Measurements from ENCODE around the gene ETV7. TPM values are rescaled to one million over a fixed set of nuclear protein-coding genes. Genes with fewer than 3 reads are reported as not detected.

ETV7 gene
- total RNA-seq, 3 donors from 2014 or later: 2.6 to 5.7 (median 2.8) TPM

DNA sequence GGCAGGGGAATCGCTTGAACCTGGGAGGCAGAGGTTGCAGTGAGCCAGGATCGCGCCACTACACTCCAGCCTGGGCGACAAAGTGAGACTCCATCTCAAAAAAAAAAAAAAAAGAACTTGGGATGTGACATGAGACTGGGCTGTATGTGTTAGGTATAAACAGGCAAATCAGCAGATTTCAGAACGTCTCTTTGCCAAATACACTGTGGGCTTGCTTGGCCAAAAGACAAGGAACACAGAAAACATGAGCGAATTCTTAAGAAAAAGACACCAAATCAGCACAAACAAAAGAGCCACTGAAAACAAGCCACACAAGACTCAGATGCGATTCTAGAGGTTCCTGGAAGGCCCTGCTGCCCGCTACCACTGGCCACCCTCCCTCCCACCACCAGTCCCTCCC is 12.5 kb downstream of the ETV7 start:
- Histone ChIP-seq H3K36me3 (ENCODE audit: low read depth) (no peaks in the 10 kb centered on the region), H3K9me3 (no peaks in the 10 kb centered on the region), H3K4me1 (ENCODE audit: low read depth) (no peaks in the 10 kb centered on the region), H3K4me3 (no peak overlapping the region)
- ATAC-seq: no peak
- intact Hi-C loops (cut with DNase I, micrococcal nuclease): no loop called here
- no peak for DNase-seq
- TF ChIP-seq, protein P1, sequence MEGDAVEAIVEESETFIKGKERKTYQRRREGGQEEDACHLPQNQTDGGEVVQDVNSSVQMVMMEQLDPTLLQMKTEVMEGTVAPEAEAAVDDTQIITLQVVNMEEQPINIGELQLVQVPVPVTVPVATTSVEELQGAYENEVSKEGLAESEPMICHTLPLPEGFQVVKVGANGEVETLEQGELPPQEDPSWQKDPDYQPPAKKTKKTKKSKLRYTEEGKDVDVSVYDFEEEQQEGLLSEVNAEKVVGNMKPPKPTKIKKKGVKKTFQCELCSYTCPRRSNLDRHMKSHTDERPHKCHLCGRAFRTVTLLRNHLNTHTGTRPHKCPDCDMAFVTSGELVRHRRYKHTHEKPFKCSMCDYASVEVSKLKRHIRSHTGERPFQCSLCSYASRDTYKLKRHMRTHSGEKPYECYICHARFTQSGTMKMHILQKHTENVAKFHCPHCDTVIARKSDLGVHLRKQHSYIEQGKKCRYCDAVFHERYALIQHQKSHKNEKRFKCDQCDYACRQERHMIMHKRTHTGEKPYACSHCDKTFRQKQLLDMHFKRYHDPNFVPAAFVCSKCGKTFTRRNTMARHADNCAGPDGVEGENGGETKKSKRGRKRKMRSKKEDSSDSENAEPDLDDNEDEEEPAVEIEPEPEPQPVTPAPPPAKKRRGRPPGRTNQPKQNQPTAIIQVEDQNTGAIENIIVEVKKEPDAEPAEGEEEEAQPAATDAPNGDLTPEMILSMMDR (IDR thresholded peaks at IDR 0.05): no peak

DNA sequence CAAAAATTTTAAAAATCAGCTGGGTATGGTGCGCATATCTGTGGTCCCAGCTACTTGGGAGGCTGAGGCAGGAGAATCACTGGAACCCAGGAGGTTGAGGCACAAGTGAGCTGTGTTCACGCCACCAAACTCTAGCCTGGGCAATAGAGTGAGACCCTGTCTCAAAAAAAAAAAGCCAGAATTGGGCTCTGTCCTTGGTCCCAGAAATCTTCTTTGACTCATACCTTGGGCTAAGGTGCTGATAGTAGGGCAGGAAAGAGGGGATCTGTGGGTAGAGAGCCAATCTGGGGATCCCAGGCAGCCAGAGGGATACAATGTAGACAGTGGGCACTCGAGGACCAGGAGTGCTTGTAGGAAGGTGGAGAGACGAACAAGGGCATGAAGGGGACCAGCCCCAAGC is 13.3 kb downstream of the ETV7 start:
- H3K4me1 ChIP-seq (ENCODE audit: low read depth): no peaks in the 10 kb centered on the region
- no peaks in the 10 kb centered on the region for H3K9me3 ChIP-seq
- TF ChIP-seq, protein P1 (IDR thresholded peaks at IDR 0.05): no peak
- intact Hi-C loops (cut with DNase I, micrococcal nuclease): no loop called here
- ATAC-seq: no peak
- no peak for DNase-seq
- no peaks in the 10 kb centered on the region for H3K36me3 ChIP-seq (ENCODE audit: low read depth)
- no peak overlapping the region for H3K4me3 ChIP-seq

DNA sequence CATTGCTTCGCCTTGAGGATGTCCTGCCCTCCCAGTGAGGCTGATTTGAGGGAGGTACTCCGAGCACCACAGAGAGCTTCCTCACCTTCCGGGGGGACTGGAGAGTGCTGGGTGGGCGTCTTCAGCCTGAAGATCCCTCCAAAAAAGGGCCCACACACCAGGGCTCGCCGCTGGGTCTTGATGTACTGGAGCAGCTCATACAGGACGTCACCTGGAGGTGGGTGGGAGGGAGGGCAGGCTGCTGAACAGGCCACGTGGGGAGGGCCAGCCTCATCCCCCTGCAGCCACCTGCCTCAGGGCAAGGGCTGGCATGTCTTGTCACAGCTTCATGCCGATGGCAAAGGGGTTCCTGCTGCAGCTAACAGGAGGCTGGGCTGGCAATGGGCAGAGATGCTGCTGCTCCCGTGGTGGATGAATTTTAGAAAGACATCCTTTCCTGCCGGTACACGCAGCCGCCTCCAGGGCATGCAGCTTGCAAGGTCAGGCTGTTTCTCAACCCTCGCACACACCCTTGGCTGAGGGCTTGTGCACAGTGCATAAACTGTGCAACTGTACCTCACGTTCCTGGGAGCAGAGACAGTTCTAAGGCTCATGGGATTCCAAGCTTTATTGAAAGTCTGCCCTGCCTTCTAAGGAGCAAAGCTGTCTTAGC is 14.0 kb downstream of the ETV7 start:
- Histone ChIP-seq H3K36me3 (ENCODE audit: low read depth) (no peaks in the 10 kb centered on the region), H3K9me3 (no peaks in the 10 kb centered on the region), H3K4me1 (ENCODE audit: low read depth) (no peaks in the 10 kb centered on the region), H3K4me3 (no peak overlapping the region)
- TF ChIP-seq, protein P1 (IDR thresholded peaks at IDR 0.05): no peak
- DNase-seq (no peak), ATAC-seq (no peak)
- intact Hi-C loops (cut with DNase I, micrococcal nuclease): no loop called here

DNA sequence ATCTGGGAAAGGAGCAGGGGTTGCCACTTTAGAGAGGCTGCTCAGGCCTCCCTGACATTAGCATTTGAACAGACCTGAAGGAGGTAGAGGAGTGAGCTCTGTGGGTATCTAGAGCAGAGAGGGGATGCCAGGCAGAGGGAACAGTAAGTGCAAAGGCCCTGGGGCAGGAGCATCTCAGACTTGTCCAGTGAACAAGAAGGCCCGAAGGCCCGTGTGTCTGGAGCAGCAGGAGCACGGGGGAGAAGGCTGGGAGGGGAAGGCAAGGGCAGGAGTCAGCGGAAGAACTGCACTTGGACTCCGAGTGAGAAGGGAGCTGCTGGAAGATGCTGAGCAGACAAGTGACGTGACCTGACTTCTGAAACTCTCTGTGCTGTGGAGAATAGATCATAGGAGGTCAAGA is 15.4 kb downstream of the ETV7 start:
- Histone ChIP-seq H3K4me1 (ENCODE audit: low read depth) (no peaks in the 10 kb centered on the region), H3K36me3 (ENCODE audit: low read depth) (no peaks in the 10 kb centered on the region), H3K9me3 (no peaks in the 10 kb centered on the region), H3K4me3 (no peak overlapping the region)
- TF ChIP-seq, protein P1 (IDR thresholded peaks at IDR 0.05): no peak
- intact Hi-C loops (cut with DNase I, micrococcal nuclease): no loop called here
- DNase-seq (no peak), ATAC-seq (no peak)

DNA sequence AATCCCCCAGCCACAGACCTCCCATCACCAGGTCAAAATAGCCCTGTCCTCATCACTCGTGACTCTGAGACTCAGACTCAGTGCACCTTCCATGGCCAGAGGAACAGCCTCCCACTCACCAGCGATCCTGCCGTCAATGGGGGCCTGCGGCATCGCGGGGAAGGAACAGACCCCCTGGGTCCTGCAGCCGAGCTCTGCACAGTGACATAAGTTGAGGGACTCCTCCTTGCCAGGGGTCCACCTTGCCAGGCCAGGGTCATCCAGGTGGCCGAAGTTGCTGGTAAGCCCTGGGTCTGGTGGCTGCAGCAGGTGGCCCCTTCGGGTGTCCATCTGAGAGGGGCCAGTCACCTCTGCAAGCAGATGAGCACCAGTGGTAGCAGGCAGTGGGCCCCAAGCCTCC is 16.3 kb downstream of the ETV7 start:
- Histone ChIP-seq H3K9me3 (no peaks in the 10 kb centered on the region), H3K4me3 (no peak overlapping the region), H3K4me1 (ENCODE audit: low read depth) (no peaks in the 10 kb centered on the region), H3K36me3 (ENCODE audit: low read depth) (no peaks in the 10 kb centered on the region)
- DNase-seq (no peak), ATAC-seq (no peak)
- TF ChIP-seq, protein P1 (IDR thresholded peaks at IDR 0.05): no peak
- intact Hi-C loops (cut with DNase I, micrococcal nuclease): no loop called here

DNA sequence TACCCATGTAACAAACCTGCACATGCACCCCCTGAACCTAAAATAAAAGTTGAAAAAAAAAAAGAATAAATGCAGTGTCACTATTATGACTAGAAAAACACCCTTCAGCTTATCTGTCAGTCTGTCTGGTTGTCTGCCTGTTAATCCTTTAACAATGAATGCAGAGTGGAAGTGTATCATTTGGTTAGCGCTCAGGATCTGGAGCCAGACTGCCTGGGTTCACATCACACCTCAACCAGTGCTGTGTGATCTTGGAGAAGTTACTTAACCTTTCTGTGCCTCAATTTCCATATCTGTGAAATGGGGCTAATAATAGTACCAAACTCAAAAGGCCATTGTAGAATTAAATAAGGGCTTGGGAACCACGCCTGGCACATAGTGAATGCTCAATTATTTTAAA is 16.8 kb downstream of the ETV7 start:
- Histone ChIP-seq H3K4me1 (ENCODE audit: low read depth) (no peaks in the 10 kb centered on the region), H3K9me3 (no peaks in the 10 kb centered on the region), H3K36me3 (ENCODE audit: low read depth) (no peaks in the 10 kb centered on the region), H3K4me3 (no peak overlapping the region)
- ATAC-seq (no peak), DNase-seq (no peak)
- TF ChIP-seq, protein P1 (IDR thresholded peaks at IDR 0.05): no peak
- intact Hi-C loops (cut with DNase I, micrococcal nuclease): no loop called here
